NCI-H748 treated with DMSO at 0.1 percent for 48 hours (cell line): Measurements from ENCODE around the gene BLMH.

Experiments used
- DNase-seq: peaks from one replicate; lab custom pipeline; 2025; lab: John Stamatoyannopoulos, UW

BLMH gene, protein sequence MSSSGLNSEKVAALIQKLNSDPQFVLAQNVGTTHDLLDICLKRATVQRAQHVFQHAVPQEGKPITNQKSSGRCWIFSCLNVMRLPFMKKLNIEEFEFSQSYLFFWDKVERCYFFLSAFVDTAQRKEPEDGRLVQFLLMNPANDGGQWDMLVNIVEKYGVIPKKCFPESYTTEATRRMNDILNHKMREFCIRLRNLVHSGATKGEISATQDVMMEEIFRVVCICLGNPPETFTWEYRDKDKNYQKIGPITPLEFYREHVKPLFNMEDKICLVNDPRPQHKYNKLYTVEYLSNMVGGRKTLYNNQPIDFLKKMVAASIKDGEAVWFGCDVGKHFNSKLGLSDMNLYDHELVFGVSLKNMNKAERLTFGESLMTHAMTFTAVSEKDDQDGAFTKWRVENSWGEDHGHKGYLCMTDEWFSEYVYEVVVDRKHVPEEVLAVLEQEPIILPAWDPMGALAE

DNA sequence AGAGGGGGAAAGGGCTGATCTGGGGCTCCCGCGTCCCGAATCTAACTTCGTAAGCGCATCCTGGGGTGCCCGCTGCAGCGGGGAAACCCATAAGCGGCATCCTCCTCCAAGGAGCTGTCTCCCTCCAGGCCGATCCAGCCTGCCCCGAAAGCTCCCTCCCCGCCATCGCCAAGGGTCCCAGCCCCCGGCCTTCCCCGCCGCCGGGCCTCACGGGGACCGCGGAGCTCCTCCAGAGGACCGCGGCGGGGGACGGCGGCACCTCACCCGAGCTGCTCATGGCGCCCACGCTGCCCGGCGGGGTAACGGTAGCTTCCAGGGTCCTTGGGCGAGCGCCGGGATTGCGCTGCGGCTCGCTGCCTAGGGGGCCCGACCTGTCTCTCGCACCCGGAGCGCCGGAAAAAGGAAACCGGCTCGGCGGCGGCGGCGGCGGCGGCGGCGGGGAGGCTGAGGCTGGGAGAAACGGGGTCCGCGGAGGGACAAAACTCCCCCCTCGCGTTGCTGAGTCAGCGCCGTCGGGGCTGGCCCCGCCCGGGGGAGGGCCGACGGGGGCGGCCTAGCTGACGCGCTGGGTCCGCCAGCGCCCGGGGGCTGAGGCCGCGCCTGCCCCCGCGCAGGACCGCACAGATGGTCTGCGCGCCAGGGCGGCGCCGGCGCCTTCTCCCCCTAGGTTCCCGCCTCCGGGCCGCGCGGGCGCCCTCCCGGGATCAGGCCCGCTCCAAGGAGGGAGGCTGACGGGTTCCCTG, at the start of gene BLMH:
BLMH (minus strand) TSS at position 402 of the 743 bp plus-strand sequence; CDS start at position 277, 125 bp downstream.
- peak; percentile 43 for DNase-seq

DNA sequence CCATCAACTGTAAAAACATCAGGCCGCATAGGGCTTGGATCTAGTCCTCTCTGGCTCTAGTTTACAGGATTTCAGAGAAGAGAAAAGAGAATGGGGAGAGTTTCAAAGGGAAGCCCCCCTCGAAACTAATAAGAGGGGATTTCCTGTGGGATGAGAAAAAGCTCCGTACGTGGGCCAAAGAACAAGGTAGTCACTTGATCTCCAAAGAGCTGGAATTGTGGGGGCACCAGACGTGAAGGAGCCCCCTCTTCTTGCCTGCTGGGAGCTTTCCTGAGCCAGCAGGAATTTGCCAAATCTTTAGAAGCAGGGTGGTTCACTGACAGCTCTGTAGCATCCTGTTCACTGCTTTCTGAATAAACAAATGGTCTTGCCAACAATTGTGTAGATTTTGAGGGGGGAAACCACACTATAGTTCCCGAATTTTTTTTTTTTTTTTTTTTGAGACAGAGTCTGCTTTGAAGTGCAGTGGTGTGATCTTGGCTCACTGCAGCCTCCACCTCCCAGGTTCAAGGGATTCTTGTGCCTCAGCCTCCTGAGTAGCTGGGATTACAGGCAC, 49.1 kb upstream of the BLMH start:
- no peak for DNase-seq

DNA sequence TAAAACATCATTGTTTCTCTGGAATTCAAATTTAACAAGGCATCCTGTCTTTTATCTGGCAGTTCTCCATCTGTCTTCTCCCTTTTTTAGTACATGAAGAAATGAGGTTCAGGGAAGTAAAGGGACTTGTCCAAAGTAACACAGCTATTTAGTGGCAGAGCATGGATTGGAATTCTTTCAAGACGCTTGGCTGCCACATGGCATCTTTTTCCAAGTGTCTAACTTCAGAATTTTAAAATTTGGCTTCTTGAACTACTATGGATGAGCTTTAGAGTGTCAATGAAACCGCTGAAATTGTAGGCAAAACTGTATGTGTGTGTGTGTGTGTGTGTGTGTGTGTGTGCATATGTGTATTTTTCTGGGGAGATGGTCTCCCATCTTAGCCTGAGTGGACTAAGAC, 47.3 kb upstream of the BLMH start:
- DNase-seq, result no peak

DNA sequence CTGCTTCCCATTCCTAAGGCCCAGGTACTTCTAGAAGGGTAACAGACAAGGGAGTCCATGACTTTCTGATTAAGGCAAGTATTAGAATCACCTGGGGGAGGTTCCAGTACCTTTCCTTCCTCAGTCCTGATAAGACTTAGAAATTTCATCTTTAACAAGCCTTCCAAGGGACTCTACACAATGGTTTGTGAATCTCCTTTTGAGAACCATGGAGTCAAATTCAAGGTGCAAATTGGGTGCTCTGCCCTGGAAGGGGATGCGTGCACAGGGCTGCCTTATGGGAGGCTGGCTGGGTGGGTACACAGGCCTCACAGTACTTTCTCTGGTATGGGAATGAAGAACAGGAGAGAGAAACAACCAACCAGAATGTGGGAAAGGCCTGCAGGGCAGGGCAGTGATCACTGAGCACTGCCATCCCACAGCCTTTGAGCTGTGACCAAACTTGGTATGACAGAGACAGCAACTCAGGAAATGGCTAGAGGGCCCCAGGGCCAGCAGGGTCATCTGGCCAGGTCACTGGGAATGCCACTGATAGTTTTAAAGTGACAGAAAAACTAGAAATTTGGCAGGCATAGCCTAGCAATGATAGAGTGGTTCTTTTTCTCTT, 45.8 kb upstream of the BLMH start:
- no peak for DNase-seq

DNA sequence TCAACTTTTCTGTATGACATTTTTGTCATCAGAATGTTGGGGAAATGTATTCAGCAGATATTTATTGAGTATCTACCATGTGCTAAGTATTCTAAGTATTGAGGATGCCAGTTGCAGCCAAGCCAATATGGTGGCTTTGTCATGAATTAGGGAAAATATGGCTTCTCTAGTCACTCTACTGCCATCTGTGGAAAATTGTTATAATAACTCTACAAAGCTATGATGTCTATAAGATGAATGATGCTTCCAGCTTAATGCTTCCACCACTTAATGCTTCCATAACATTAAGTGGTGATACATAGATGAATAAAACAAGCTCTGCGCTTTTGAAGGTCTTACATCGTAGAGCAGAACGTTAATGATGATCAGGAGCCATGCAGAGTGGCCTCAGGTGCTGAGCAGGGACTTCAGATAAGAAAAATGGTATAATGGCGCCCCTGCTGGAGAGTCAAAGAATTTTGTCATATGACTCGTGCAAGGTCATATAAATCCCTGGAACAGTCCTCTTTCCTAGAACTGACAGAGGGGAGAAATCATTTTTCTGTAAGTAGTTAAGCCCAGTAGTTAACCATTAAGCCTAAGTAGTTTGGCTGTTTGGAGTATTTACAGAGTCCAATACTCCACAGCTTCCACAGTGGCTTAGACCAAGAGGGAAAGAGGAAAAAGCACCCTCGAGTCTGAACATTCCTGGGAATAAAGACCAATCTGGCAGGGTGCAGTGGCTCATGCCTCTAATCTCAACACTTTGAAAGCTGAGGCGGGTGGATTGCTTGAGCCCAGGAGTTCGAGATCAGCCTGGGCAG, 44.8 kb upstream of the BLMH start:
- peak; percentile 96 for DNase-seq

DNA sequence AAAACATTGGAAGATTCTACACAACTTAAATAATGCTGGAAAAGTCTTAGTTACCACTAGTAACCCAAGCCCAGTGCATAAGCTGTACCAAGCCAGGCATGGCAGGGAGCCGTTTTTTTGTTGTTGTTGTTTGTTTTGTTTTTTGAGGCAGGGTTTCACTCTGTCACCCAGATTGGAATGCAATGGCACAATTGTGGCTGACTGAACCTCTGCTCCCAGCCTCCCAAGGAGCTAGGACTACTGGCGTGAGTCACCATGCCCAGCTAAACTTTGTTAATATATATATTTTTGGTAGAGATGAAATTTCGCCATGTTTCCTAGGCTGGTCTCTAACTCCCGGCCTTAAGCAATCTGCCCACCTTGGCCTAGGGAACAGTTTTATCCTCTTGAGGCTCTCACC, 42.7 kb upstream of the BLMH start:
- no peak for DNase-seq

DNA sequence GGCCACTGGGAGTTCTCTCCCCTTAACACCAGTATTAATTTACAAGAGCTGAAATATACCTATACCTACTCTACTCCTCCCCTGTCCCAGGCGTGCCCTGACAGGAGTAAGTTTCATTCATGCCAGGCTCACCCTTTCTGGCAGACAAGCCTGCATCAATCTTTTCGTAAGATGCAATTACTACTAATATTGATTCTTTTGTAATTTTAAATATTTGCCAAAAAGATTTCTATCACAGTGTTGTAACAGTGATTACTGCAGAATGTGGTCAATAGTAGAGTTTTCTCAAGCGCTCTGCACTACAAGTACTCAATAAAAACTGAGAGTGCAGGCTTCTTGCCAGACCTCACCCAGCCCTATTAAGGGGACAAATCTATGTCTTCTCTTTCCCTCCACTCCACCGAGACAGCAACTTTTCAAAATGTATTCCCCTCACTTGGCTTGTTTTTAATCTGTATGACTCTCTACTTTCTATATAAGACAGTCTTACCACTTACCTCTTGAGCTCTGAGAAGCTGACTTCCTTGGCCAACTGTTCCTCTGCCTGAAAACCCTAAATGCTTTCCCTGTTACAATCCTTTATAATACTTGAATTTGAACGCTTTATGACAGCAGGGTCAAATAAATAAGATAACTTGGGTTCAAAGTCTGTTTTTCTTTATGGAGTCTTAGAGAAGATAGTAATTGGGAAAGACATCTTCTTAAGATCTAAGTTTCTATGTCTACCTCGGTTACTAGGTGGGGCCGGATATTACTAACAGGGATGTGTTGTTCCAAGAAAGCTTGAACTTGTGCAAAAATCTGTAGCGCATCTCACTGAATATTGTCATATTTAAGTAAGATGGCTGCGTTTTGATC, 42.0 kb upstream of the BLMH start, which contains the start of gene TMIGD1:
TMIGD1 (minus strand) TSS at position 555 of the 858 bp plus-strand sequence. CDS start 1,924 bp downstream, outside the sequence.
- no peak for DNase-seq

DNA sequence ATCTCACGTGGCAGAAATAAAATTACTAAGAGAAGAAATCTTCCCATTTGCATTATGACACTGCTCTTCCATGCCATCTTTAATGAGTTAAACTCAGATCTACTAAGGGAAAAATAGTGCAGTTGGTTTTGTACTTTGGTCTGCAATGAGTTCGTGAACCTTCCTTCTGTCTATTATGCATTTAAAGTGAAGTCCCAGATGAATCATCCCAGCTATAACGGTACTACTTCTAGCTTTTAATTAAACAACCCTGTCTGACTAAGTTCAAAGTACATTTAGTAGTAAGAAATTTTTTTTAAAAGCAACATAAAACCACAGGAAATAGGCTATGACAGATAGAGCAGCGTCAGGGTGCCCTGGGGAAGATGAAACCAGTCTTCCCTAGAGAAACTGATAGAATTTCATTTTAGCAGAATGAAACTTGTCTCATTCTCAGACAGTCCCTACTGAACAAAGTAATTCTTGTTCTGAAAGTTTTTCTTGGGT, 40.4 kb upstream of the BLMH start:
- DNase-seq, result no peak

DNA sequence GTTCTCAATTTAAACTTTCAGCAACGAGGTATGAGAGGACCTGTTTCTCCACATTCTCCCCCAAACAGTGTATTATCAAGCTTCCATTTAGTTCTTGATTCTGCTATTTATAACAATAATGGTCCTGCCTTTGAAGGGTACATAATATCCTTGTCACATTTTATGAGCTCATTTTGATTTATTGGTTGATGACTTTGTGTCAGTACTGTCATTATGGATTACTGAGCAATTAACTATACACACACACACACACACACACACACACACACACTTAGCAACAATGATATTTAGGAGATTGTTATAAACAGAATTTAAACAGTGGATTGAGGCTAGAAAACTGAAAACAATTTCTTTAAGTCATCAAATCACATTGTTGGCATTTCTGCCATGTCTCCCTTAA, 35.1 kb upstream of the BLMH start:
- peak; percentile 98 for DNase-seq

DNA sequence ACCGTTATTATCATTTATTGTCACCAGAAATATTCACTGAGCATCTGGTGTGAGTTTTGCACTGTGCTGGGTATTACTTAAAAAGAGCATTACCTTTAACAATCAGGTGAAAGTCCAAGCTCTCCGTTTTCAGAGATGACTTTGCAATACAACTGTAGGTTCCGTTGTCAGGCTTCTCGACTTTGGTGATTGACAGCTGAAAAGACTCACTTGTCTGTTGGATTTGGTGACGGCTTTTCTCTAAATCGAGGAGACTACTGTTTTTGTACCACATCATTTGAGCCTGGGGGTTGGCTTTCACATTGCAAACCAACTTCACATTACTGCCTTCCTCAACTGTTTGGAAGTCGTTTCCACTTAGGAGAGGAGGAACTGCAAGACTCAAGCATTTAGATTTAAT, 33.0 kb upstream of the BLMH start:
- no peak for DNase-seq

DNA sequence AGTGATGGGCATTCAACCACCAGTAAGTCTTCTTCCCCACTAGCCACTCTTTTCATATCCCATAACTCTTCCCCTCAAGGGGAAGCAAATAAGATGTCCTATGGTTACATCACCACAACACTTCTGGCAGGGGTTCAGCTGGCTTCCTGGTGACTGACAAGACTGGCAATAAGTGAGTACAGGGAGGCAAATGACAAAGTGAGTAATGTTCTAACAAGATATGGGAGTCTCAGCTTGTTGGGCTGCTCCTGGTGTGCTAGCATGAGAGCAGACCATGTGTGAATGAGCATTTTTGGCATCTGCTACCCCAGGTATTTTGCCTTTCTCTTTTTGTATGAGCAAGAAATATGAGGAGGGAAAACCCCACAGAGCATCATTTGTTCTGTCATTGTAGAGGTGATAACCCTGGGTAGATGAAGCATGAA, 32.2 kb upstream of the BLMH start:
- DNase-seq, result no peak

DNA sequence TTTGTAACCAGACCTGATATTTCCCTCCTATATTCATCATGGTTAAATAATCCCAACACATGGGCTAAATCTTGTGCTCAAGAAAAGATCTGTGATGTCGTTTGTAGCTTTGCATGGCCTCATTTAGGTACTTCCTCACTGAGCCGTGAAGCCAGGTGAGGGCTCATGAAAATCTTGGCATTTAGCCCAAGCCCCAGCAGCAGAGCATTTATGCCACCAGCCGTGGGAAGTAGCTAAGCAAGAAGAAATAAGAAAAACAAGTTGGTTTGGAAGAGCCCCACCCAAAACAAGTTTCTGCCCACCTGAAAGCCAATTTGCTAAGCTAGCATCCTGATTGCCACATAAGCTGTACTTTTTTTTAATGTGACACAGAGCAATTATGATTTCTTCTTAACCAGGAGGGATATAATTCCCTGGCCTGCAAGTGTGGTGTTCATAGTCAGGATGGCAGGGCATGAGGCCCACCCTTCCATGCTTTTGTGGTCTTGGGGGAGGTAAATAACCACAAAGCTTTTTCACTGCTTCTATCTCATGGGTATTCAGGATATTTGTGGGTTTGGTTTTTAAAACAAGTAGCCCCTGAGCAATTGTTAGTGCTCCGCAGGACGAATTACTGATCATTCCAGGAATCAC, 31.6 kb upstream of the BLMH start:
- peak; percentile 51 for DNase-seq

DNA sequence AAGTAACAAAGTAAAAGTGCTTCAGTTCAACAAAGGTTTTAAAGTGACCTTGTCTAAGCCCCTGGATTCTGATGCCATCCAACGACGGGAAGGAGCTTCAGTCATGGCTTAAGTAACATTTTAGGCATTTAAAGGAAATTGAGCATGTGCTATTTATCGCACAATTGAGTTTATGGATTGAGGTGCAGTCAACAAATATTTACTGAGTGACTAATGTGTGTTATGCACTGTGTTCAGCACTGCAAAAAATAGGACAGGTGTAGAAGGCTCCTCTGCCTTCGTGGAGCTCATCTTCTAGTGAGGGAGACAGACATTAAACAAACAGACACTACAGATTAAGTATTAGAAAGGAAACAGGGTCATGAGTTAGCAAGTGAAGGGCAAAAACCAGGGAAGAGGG, 29.6 kb upstream of the BLMH start:
- peak; percentile 90 for DNase-seq

DNA sequence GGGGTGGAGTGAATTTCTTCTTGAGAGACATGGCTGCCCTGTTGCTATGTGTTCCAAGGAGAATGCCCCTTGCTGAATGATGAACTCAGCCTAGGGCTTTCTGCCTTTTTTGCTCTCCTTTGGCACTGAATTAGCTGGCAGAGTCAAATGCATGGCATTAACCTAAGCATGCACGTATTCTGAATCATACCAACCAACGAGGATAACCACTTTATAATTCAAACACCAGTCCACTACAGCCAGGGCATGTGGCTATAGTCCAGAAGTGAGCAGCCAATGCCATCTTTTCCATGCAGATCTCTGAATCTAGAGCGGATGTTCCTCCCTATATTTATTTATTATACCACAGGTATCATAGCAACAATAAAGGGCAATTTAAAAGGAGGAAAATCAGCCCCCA, 26.4 kb upstream of the BLMH start:
- no peak for DNase-seq

DNA sequence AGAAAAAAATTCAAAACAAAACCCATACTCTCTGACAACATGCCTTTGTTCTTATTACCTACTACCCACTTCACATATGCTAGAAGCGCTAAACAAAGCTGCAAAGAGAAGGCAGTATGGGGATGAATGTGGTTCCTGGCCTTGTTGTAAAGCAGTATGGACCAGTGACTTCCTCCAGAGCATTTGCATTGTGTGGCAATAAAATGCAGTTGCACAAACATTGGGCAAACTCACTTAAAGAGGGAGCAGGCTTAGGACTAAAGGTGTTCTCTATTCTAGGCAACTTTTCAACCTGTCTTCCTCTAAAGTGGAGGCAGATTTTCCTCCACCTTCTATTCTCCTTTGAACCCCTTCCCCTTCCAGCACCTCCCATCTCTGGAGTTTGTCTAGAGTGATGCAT, 25.0 kb upstream of the BLMH start:
- DNase-seq, result no peak

DNA sequence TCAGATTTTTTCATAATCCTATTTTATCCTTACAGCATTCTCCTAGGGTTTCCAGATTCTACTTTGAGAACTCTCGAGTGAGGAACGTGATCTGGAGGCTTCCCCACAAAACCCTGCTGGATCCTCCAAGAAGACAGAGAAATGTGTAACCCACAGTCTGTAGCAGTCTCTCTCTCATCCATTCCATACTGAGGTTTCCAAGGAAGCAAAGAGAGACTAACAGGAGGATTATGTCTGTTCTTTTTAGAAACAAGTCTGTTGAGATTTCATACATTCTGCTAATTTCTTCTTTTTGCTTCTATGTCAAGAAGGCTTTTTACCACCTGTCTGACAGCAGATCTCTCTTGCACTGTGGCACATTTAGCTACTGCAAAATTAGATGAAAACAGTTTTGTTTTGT, 23.4 kb upstream of the BLMH start:
- DNase-seq, result no peak

DNA sequence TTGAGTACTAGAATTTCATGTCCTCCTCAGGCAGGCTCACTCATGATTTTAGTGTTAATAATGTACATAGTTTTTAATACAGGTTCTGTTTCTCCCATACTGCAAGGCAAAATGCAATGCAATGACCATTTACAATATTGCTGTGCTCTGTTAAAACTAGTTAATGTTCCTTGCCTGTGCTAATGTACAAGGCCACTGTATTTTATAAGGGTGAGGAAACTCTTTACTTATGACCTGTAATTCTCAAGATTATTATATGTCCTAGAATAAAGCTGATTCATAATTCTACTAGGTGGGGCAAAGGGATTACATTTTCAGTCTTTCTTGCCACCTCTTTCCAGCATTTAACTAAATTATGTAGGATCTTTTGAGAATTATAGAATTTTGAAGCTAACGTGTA, 22.7 kb upstream of the BLMH start:
- DNase-seq, result no peak

DNA sequence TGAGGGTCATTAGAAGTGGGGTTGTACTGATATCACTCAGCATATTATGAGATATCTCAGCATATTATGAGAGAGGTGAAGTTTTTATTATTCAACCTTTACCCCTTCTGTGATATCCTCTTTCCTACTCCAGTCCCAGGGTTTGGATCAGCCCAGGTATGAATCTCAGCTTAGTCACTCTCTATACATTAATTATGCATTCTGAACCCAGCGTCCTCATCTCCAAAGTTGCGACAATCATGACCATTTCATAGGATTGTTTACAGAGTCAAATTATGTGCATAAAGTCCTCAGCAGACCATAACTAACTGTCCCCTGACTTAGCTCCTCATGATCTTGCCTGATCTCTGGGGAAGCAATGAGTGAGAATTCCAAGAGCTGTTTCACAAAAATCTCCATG, 20.5 kb upstream of the BLMH start:
- no peak for DNase-seq

DNA sequence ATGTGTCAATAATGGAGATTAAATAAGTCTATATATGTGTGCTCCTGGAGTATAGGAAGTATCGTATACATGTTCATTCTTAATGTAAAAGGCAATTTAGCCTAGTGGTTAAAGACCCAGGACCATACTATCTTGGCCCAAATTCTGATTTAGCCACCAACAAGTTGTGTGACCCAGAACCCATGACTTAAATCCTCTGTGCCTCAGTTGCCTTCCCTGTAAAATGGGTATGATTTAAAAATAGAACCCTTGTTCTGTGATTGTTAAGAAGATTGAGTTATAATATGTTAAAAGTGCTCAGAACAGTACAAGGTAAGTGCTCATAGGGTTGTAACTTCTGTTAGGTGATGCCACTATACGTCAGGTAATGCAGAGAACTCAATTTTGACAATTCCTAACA, 18.8 kb upstream of the BLMH start:
- no peak for DNase-seq

DNA sequence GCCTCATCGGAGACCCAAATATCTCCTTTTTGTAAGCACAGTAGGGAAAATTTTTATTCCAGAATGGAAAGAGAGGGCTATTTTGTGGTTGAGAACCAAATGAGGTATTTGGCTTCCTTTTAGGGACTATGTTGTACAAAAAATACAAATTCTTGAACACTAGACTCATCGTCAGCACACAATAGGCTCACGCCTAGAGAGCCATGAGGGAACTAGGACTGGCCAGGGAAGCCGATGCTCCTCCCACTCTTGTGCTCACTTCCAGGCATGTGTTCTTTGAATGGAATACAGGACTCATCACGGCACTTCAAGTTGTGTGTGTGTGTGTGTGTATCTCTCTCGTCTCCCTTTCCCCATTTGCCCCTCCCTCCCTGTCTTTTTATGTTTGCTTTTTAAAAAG, 17.8 kb upstream of the BLMH start:
- DNase-seq, result no peak
